Renal cortex interstitium (tissue), 11 donors: ENCODE results near the gene DIDO1. TPM values are rescaled to one million over a fixed set of nuclear protein-coding genes. Genes with fewer than 3 reads are reported as not detected.
"Not testable (repeated sequence)": the region's sequence is repeated elsewhere in the genome, so short reads cannot be mapped to it uniquely, and the experiment has no call there.

Source experiments
- DNase-seq, 11 donors: peaks; one replicate each; pipeline ENCODE4 v3.0.0-alpha.2; 2013; ENCODE audit warnings: low read depth in 9 of 11, low spot score in 4 of 11; ENCODE audit errors: extremely low read depth in 1 of 11
- polyA plus RNA-seq, 3 donors: library from polyadenylated mRNA; unstranded; fragments of 120-200 nt; gene quantifications; one replicate each; pipeline ENCODE4 v1.2.1, GENCODE V29; 2013; ENCODE audit not compliant: insufficient read length in 3 of 3

The DIDO1 gene
- polyA plus RNA-seq, 3 donors: 61.4 to 74.1 (median 64.5) TPM

DNA sequence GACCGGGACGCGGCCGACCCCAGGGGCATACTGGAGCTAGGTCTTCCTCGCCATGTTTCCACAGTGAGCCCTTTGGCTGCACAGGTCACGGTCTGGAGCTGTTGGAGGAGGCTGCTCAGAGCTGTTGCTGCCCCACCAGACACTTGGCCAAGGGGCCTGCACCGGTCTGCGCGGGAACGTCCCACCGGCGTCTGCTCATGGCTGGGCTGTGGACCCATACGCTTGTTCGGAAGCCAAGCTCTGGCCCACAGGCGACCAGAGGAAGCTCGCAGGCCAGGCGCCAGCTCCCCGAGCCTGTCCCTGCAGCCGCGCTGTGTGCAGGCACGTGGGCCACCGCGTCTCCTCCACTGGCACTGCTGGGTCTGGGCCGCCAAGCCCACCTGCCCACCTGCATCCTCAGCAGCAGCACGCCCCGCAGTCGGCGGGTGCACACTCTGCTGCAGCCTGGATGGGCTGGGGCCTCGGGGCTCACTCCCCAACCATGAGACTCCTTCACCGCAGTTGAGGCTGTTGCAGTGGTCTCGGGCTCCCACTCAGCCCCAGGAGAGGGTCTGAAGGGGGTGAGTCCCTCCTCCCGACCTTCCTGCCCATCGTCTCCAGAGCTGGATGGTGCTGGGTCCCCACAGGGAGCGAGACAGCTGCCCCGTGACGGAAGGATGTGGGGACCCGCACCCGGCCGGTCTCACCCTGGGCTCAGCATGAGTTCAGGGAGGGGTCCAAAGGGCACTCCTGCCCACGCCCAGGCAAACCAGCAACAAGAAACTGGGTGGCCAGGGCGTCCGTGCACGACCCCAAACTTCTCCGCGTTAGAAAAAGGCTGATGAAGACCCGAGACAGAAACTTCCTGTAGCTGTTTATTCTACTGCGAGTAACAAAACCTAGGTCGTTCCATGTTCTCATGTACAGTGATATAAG lies 49.1 kb downstream of the DIDO1 start:
- DNase-seq: peak in 4 of 11 donors; percentile 59 to 65 (median 62)

DNA sequence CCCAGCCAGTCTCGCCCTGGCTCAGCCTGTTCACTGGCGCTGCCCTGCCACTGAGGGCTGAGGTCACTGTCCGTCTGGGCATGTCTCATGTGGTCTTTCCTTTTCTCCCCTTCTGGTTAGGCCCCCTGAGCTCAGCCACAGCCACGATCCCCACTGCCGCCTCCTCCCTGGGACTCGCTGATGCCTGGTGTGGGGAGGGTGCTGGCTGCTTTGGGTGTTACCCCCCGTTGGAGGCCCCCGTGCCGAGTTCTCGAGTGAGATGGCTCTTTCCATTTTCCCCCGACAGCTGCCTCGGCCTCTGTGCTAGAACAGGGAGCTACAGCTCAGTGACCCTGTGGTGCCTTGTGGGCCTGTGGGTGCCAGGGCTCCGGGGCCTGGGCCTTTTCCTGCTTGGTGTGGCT lies 49.8 kb downstream of the DIDO1 start:
- no peak for DNase-seq

DNA sequence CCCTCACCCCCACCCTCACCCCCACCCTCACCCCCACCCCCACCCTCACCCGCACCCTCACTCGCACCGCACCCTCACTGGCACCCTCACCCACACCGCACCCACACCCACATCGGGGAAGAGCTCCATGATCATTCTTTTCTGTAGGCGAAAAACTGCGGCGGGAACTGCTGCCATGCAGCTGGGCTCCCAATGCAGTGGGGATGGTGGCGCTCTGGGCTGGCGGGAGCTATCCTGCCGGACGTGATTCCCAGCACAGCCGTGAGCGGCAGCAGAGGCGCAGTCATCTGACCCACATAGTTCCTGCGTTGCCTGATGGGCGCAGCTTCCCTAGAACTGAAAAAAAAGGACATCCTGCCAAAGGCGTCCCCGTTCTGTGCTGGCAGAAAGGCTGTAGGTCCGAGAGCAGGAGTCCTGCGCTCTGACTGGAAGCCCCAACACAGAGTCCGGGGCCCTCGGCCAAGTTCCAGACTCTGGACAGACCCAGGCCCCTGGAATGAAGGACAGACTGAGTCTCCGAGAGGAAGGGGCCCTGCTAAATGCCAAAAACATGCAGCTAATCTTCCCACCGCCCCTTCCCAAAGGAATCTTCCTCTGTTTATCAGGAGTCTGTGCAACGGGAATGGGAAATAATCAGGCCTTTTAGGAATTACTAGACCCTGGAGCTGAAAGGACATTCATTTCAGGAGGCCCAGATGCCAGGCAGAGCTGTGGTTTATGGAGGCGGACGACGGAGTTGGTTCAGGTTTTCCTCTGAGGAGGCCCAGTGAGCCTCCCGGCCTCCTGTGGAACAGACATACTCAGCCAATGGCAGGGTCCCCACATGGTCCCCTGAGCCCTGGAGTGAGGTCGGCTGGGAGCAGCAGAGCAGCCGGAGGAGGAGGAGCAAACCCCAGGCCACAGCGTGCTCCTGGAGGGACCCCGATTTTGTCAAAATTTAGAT lies 50.6 kb downstream of the DIDO1 start:
- DNase-seq: peak in 4 of 11 donors; percentile 31 to 67 (median 50)

DNA sequence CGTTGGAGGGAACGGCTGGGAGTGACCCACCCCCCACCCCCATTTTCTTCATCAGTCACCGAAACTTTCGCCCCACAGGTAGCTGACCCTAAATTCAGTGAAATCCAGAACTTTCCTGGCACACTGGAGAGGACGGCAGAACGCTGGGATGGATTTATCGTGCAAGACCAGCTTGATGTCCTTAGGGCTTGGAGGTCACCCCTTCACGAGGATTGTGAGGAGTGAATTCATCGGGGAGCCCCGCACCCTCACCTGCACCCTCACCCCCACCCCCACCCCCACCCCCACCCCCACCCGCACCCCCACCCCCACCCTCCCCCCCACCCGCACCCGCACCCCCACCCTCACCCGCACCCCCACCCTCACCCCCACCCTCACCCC lies 51.4 kb downstream of the DIDO1 start:
- no peak for DNase-seq

DNA sequence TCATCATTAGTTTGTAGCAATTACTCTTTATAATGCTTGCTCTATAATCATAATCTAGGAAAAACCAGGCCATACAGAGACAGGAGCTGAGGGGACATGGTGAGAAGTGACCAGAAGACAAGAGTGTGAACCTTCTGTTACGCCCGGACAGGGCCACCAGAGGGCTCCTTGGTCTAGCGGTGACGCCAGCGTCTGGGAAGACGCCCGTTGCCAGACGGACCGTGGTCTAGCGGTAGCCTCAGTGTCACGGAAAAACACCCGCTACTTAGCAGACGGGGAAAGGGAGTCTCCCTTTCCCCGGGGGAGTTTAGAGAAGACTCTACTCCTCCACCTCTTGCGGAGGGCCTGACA lies 52.6 kb downstream of the DIDO1 start:
- DNase-seq: not testable (repeated sequence)

DNA sequence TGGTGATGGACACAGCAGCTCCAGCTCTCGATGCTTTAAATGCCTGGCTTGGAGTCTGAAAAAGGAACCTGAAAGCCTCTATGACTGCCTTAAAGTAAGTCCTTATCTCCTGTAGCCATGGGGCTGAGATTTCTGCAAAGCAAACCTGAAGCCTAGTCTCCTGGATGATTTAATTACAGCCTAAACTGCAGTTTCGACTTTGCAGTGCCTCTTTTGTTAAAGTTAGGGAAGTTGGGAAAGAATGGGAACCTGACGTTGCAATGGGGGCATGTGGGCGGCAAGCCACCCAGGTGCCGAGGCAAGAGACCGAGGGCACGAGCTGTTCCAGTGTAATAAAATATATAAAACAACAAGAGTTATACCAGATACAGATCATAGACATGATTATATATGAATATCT lies 53.0 kb downstream of the DIDO1 start:
- no peak for DNase-seq

DNA sequence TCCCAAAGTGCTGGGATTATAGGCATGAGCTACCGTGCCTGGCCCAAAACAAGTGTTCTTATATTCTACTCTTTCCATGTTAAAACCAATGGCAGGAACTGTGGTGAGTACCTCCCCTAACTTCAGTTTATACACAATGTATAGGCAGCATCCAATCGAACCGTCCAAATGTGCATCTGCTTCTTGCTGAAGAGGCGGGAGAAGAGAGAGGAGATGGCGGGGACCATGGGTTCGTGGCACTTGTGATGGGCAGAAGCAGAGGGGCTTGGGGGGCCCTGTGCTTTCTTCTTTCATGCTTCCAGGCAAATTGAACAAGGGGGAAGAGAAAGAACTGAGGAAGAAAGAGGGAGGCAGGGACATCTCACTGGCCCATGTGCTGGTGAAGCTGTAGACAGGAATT lies 53.4 kb downstream of the DIDO1 start:
- no peak for DNase-seq

DNA sequence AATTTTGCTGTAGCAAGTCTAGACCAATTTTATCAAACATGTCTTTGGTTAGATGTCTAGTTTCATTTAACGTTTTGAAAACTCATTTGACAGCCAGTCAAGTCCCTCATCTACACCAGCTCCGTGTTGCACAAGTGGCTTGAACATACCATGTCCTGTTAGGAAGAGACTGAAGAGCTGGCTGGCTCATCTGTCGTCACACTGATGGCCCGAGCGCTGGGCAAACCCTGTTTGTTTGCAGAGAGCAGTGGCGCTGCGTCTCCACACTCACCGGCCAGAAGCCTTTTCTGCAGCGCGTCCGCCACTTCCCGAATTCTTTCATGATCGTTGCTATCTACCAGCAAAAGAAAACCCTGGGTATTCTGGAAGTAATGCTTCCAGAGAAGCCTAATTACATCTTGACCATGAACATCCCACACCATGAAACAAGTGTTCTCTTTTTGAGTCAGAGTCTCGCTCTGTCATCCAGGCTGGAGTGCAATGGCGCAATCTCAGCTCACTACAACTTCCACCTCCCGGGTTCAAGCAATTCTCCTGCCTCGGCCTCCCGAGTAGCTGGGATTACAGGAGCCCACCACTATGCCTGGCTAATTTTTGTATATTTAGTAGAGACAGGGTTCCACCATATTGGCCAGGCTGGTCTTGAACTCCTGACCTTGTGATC lies 54.0 kb downstream of the DIDO1 start:
- DNase-seq: no peak

DNA sequence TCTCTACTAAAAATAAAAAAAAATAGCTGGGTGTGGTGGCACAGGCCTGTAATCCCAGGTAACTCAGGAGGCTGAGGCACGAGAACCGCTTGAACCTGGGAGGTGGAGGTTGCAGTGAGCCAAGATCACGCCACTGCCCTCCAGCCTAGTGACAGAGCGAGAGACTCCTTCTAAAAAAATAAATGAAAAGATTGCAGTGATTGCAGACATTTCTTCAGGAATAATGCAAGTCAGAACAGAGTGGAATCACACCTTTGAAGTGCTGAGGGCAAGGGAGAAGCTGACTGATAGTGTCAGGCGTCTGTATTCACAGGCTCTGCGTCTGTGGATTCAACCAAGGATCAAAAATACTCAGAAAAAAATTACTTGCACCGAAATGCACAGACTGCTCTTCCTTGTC lies 62.1 kb downstream of the DIDO1 start:
- DNase-seq: no peak

DNA sequence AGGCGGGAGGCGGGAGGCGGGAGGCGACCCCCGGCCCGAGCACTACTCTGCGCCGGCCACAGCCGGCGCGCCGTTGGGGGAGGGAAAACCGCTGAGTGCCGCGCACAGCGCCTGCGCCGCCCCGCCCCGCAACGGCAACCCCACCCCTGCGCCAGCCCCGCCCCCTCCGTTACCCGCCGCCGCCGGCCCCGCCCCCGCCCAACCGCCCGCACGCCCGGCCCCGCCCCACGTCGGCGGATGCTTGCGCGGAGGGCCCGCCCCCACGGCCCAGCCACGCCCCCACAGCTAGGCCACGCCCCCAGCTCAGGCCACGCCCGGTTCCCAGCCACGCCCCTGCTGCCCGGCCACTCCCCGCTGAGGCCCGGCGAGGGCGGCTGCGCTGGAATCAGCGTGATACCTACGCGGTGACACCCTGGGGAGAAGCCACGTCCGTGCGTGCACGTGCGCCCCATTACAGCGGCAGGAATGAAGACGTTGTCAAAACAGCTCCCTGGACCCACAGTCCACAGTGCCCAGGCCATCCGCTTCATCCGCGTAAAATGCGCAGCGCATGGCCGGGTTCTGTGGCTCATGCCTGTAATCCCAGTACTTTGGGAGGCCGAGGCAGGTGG lies 64.5 kb downstream of the DIDO1 start, which contains the start of gene TCFL5:
TSS of gene TCFL5 (minus strand) at position 97 of the 611 bp plus-strand sequence. CDS start 152 bp downstream, outside the sequence.
- peak in 5 of 11 donors; percentile 55 to 75 (median 72) for DNase-seq

DNA sequence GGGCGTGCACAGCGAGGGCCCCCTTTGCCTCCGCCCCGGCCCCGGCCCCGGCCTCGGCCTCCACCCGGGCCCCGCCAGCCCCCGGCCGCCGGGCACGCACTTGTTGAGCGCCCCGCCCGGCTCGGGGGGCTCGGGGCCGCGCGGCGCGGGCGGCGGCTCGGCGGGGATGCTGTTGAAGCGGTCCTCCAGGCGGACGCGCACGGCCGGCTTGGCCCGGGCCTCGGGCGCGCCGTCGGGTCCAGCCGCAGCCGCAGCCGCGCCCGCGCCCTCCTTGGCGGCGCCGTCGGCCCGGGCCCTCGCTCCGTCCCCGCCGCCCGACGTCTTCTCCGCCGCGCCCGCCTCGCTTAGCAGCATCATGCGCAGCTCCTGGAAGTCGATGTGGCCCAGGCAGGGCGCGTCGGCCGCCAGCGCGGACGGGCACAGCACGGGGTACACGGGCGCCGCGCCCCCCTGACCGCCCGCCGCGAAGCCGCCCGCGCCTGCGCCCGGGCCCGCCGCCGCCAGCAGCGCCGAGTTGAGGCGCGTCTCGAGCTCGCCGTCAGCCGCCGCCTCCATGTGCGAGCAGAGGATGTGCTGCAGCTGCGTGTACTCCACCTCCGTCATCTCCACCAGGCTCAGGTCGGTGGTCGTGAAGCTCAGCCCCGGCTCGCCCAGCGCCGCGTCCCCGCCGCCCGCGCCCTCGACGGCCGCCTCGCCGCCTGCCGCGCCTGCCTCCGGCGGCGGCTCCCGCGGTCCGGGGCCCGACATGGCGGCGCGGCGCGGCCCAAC lies 65.2 kb downstream of the DIDO1 start:
- DNase-seq: no peak

DNA sequence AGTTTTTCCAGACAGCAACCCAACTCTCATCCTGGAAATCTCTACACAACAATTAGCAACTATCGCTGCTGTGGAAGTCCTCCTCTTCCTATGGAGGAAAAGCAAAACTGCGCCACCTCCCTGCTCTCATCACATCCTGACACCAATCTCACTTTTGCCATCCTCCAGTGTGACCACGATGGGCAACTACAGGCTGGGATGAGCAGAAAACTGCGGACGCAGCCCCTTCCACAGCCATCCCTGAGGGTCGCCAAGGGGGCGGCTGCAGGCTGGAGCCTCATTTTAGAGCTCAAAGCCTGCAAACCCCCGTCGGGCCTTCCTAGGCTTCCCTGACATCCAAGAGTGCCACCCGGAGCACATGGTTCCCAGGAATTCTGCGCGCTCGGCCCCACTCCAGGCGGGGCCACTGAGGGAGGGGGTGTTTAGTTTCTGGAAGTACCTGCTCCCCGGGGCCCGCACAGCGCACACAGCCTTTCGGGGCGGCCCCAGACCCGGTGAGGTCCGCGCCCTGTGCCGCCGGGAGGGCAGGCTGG lies 65.8 kb downstream of the DIDO1 start:
- DNase-seq: no peak

DNA sequence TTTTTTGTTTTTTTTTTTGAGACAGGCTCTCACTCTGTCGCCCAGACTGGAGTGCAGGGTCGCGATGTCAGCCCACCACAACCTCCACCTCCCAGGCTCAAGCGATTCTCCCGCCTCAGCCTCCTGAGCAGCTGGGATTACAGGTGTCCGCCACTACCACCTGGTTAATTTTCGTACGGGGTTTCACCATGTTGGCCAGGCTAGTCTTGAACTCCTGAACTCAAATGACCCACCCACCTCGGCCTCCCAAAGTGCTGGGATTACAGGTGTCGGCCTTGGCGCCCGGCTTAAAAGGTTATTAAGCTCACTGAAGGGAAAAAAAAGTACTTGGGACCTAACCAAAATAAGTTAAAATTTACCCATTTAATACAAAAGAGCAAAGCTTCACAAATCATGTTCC lies 66.6 kb downstream of the DIDO1 start:
- no peak for DNase-seq

DNA sequence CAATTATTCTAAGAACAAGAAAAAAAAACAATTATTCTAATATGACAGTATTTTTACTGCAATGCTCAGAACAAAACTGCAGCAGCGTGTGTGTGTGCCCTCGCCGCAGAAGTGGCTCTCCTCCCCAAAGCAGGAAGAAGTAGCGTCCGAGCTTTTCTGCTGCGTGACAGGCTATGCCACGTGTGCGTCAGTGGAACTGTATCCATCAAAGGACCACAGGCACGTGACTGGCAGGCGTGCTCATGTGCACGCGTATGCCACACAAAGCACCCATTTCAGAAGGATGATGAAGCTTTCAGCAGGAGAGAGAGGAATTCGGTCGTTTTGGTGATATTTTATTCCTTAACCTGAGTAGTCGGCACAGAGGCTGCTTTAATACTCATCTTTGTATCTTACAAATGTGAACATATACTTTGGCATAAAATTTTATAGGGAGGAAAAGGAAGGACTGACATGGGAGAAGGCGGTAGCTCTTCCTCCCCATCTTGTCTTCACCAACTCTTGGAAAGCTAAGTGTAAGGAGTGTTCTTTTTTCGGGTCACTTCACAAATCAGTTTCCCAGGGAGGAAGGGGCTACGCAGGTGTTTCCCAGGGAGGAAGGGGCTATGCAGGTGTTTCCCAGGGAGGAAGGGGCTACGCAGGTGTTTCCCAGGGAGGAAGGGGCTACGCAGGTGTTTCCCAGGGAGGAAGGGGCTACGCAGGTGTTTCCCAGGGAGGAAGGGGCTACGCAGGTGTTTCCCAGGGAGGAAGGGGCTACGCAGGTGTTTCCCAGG lies 68.1 kb downstream of the DIDO1 start:
- DNase-seq: no peak

DNA sequence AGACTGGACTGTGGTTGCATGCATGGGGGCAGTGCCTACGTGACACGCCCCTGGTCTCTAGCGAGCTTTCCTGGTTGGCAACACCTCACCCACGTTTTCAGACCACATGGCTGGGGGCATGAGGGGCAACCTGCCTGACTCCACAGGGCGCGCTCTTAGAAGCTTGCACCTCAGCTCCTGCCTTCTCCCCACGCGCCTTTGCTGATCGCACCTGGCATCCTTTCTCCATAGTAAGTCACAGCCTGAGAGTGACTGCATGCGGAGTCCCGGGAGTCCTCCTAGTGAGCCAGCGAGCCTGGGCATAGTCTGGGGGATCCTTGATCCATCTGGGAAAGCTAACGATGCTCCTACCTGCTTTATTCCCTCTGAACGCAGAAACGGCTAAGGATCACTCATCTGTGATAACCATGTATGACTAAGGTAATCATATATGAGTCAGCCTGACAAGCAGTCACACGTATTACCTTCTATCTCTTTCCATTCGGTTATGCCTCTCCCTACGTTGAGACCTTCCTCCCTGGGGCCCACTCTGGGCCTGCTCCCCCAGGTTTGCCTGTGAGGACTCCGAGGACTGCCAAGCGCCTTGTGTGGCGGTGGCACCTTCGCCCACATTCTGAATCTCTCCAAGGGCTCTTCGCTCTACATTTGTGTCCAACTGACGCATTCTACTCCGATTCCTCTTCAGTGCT lies 69.2 kb downstream of the DIDO1 start:
- no peak for DNase-seq

DNA sequence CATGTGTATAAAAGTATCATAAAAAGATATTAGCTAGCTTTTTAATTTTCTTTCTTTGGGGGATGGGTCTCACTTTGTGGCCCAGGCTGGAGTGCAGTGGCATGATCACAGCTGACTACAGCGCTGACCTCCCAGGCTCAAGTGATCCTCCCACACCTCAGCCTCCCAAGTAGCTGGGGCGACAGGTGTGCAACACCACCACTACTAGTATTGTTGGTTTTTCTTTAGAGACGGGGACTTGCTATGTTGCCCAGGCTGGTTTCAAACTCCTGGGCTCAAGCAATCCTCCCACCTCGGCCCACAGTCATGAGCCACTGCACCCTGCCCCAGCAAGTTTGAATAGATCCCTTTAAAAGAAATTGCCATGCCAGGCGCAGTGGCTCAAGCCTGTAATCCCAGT lies 71.2 kb downstream of the DIDO1 start:
- no peak for DNase-seq

DNA sequence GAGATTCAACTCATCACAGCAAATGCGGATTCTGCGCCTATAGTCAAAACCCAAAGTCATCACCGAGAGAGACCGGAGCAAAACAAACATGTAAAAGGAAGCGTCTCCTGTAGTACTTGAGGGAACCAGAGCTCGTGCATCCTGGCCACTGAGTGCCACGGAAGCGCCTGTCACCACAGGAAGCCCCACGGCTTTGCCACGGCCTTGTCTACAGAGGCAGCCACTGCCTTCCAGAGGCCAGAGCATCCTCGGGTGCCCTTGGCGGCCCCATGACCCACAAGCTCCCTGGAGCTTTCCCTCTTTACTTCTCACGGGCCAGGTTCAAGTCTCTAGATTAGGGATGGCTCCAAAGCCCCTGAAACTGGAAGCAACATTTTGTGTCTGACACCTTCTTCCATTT lies 72.2 kb downstream of the DIDO1 start:
- no peak for DNase-seq
